HG02610 (cell line): ENCODE data around the gene PPP3CA.
"Not testable (repeated sequence)": the region's sequence is repeated elsewhere in the genome, so short reads cannot be mapped to it uniquely, and the experiment has no call there.

Source experiments
- ATAC-seq: cut with Tn5 transposase; IDR thresholded peaks from one replicate; pipeline ENCODE4 v1.9.1; 2021; ENCODE audit warnings: mild to moderate bottlenecking, moderate library complexity; ENCODE audit not compliant: unreplicated experiment

Gene PPP3CA

DNA sequence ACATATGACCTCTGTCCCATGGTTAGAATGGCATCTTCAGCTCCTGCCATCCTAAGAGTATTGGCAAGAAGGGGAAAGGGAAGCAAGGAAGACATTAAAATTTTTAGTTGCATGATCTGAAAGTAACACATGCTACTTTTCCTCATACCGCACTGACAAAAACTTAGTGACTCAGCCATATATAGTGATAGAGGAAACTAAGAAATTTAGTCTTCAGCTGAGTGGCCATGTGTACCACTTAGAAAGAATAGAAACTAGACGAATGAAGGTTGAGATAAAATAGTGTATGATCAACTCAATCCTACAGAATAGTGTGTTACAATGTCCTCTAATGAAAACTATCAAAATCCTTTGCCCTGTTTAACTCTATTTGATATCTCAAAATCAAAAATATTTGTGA lies 164.1 kb downstream of the PPP3CA start:
- peak; percentile 57 for ATAC-seq

DNA sequence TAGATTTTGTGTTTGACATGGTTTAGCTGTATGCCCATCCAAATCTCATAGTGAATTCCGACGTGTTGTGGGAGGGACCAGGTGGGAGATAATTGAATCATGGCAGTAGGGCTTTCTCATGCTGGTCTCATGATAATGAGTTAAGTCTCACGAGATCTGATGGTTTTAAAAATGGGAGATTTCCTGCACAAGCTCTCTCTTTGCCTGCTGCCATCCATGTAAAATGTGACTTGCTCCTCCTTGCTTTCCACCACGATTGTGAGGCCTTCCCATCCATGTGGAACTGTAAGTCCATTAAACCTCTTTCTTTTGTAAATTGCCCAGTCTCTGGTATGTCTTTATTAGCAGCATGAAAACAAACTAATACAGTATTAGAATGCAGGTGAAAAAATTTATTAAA lies 164.6 kb downstream of the PPP3CA start:
- ATAC-seq = not testable (repeated sequence)

DNA sequence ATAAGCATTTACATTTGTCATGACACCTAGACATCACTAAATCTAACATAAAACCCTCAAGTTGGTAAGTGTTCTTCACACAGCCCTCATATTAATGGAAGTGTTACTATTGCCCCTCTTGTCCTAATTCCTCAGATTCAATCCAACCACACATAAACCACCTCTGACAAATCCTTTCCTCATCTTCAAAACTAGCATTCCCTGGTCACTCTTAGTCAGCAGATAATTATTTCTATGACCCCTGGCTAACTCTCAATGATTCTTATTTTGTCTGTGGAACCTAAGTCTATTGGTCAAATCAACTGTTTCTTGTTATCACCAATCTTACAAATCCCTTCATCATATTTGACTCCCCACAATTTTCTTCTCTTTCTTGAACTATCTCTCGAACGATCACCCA lies 168.6 kb downstream of the PPP3CA start:
- ATAC-seq = no peak

DNA sequence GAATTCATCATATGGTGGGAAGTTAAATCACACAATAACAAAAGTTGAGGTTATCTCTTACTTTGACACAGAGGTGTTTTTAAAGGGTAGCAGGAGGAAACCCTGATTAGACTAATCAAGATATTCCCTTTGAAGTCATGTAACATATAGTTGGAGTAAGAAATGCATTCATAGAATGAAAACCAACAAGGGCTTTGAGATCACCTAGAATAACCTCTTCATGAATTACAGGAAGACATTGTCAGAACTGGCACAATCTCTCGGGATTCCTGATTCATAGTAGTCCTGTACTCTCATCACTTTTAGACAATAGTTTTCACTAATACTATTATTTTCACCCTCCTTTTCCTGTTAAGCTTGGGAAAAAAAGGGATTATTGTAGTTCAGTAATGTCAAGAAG lies 170.2 kb downstream of the PPP3CA start:
- ATAC-seq = no peak

DNA sequence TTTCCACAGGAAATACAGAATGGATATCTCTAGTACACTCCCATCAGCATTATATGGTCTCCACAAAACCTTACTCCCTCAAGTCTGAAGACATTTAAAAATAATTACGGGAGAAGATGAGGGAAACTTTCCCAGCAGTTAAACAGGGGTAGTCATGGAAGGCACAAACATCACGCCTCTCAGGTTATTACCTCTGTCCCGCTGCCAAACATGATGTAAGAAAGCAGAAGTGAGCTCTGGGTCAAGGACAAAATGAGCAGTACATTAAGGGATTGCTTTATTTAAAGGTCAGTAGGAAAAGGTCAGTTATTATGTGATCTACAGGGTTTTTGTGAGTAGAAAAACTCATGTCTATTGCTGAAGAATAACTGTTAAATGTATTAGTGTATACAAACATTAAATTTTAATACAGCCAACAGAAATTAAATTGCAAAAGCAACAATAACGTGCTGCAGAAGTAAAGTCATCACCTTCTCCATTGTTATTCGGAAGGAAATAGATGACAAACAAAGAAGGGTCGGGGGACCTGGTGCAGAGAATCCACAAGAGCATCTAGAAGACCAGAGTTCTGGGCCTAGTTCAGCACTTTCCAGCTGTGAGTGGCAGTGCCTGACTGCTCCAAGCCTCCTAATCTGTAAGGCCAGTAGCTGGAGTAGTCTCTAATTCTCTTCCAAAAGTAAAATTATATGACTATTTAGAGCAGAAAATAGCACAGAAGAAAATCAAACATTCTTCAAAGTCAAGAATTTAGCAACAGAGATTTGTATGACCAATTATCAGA lies 171.2 kb downstream of the PPP3CA start:
- no peak for ATAC-seq

DNA sequence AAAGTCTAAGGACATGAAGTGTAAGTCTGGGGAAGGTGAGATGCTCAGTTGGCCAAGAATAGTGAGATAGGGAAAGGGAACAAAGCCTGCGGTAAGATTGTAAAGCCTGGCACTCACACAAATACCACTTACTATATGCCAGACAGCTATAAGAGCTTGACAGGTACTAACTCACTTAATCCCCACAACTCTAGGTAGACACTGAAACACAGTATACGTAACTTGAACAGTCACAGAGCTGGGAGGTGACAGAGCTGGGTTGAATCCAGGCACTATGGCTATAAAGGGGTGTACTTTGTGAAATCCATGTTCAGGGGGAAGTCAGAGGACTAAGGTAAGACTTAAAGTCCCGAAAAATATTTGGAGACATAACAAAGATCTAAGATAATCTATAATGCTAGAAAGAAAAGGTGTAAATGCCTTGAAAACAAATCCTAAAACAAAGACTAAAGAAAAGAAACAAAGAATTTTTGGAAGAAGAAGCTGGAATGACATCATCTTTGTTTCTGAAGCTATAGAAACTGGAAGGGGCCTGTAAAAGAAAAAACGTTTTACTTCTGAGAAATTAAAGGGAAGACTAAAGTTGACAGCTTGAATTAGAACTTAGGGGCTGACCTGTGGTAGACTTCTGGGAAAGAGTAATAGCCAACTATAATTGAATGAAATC lies 172.5 kb downstream of the PPP3CA start:
- no peak for ATAC-seq

DNA sequence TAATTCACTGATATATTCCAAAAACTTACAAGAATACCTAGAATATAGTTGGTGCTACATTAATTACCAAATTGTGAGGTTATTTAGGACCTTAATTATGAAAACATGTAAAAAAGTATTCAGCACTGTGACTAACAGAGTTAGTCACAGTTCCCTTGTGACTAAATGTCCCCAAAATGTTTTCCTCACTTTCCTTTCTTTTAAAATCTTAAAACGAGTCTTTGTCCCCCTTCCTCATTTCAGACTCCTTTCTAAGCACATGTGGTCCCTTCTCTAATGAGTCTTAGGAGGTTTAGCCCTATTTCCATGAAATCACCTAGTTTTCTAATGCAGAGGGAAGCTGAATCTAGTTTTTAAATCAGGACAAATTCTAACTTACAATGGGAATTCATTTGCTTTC lies 175.0 kb downstream of the PPP3CA start:
- no peak for ATAC-seq

DNA sequence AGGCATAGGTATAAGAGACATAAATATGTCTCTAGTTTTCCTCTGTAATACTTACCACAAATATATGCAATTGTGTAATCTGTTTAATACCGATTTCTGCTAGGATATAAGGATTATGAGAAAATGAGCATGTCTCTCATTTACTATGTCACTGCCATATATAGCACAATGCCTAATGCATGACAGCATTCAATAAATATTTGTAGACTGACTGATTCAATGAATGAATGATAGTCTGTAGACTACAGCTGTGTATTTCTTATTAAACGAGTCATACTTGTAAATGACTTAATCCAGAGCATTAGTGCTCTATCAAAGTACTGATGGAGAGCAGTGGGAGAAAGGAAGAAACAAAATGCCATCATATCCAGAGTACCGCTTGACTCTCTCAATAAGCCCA lies 175.6 kb downstream of the PPP3CA start:
- no peak for ATAC-seq

DNA sequence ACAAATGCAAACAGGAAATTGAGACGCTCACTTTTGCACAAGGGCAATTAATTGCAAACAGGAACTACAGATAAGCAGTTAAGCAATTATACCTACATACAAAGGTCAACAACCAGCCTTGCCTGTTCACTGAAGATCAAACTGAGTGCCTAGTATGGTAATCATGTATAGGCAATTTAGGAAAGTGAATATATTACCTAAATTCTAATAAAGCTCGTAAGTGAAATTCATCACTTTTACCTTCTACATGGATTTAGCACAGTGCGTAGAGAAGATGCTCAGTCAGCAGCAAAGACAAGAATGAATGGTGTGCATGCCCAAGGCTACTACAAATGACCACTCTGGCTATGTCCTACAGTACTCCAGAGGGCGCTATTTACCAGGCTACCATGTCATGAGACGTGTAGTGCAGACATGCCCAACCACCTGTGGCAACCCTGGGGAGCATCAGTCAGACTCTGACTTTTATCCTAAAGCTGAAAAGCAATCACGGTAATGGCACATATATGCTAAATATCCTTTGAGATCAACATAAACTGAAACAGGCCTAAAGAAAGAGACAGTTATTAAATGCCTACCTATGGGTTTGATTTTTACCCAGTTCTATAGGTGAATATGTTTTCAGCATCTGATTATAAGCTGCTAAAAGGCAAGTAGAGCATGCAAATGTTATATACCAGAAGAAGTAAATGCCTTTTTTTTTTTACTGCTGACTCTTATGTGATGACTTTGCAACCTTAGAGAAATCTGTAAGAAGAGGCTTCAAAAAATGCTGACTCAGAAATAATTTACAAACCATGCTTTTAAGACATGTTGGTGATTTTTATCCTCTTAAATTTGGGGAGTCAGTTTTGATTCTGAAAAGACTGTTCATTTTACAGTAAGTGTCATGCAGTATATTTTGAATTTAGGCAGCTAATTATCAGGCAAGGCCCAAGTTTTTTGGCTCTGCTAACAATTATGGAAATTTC lies 178.0 kb downstream of the PPP3CA start:
- peak; percentile 98 for ATAC-seq

DNA sequence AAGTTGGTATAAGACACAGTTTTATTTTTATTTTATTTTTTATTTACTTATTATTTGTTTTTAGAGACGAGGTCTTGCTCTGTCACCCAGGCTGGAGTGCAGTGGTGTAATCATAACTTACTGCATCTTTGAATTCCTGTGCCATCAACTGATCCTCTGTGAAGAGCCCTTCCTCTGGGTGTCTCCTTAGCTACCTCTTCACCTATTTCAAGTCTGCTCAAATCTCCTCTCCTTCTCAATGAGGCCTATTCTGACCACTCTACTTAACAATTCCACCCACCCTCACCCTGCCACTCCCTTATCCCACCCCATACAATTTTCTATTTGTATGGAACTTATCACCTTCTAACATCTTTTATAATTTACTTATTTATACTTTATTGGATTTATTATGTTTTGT lies 183.4 kb downstream of the PPP3CA start:
- ATAC-seq = no peak

DNA sequence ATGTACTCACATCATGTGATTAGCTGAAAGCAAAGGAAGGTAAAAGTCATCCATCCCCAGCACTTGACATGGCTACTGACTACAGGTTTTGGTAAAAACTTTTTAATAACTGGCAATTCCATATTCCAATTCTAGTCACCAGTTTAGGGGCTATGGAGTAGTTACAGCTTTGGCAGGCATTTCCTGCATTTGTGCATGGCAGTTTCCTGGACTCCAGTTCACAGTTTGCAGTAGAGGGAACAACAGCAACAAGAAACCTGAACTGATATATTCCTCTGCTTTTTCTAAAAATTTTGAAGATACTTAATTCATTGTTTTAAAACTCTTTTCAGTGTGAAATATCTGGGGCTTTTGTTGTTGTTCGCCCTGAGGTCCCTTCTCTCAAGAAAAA lies 184.3 kb downstream of the PPP3CA start:
- ATAC-seq = no peak

DNA sequence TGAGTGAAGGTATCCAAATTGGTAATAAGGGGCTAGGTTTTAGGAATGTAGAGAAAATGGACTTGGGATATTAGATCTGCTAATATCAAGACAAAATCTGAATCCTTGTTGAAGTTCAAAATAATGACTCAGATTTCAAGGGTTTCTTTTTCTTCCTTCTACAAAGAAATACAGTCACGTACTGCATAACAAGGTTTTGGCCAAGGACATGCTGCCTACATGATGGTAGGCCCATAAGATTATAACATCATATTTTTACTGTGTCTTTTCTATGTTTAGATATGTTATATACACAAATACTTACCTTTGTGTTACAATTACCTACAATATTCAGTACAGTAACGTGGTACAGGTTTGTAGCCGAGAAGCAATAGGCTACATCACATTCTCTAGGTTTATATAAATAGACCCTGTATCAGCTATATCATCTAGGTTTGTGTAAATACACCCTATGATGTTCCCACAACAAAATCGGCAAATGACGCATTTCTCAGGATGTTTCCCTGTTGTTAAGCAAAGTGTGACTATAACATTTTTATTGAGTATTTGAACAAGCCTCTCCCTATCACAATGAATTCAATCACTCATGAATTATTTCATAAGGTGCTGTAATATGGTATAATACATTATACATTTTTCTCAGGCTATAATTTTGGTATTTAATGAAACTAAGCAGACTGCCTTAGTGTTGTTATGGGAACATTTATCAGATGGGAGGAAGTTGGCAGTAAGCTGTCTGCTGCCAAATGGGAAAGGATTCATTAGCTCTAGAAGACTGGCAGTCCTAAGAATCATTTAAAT lies 186.3 kb downstream of the PPP3CA start:
- ATAC-seq = no peak

DNA sequence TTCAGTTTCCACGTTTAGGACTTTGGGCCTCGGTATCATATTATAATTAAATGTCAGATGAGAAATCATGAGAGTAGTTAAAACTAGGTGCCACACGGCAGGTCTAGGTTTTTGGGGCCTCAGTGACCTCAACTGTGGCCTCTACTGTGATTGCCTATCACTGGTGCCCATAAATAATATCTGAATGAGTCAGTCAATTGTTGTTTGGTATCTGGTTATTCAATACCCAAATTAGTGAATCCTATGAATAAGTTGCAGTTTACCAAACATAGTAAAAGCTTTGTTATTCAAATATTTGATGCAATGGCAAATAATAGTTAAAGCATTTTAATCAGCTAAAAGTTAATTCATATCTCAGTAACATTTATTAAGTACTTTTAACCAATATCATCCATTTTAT lies 188.8 kb downstream of the PPP3CA start:
- no peak for ATAC-seq

DNA sequence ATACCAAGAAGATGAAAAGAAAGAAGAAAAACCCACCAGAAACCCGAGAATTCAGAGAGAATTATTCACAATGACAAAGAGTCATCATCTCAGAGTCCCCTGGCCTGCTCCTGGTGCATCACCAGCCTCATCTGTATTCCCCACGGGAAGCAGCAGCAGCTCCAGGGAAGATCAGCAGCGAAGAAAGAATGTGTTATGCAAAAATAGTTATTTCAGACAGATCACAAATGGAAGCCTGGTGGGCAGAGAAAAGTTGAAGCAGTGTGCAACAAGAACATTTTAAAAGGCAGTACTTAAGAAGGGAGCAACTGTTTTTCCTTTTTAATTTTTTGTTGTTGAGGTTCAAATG lies 189.2 kb downstream of the PPP3CA start:
- no peak for ATAC-seq

DNA sequence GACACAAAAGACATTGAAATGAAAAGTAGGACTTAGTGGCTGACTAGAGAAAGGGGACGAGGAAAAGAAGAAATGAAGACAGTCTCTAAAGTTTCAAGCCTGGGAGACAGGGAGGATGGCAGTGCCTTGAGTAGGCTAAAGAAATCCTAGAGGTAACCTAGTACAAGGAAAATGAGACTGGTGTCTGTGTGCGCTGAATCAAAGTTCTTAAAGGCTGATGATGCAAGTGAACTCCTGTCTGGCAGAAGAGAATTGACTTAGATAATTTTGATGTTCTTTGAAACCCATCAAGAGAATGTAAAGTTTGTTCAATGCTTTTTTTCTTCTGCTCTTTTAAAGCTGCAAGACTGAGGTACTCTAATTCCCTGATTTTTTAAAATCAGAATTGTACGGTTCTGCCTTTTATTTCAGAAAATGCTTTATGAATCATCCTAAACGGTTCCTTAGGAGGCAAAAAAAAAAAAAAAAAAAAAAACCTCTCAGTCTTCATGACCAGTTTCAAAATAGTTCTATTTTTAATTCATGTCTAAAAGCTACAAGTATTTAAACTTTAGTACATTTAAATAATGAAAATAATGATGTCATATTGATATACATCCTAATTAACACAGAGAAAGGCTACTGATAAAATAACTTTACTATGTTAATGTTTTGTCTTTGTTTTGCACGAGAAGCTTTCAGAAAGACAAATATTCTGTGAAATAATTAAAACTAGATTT lies 189.8 kb downstream of the PPP3CA start:
- ATAC-seq = no peak

DNA sequence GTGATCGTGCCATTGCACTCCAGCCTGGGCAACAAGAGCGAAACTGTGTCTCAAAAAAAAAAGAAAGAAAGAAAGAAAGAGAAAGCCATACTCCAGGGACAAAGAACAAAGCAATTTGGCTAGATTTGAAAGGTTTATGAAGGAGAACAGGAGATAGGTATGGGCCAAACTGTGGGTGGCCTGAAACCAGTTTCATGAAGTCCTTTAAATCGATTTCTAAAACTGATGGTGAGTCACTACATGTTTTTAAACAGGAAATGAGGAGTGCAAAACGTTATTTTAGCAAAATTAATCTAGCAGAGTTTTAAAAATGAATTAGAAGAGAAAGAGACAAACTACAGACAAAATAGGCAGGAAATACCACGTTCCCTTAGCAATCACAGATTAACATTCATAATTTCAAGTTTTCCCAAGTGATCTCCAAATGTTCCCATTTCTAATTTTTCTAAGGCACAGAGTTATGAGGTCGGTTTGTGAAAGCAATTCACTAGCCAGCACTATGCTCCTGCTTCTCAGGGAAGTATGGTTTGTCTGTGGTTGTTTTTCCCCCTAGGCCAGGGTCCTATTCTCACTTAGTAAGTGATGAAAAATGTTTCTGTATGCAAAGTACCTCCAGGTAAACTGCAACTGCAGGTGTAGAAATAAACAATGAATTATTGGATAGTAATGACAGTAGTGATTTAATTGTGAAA lies 190.6 kb downstream of the PPP3CA start:
- ATAC-seq = no peak

DNA sequence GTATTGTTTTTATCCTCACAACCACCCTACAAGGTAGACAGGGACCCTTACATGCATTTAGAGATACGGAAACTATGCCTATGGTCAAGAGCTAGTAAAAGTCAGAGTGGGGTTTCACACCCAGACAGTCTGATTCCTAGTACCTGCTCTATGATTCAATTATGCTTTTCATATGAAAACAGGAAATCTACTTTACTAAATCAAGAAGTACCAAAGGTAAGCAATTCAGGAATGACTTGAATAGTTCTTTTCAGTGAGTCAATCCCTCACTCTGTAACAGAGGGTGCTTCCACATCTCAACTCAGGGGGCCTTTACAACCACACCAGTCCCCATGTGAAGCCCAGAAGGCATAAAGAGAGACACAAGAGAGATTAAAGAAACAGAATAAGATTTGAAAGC lies 191.4 kb downstream of the PPP3CA start:
- peak; percentile 69 for ATAC-seq

DNA sequence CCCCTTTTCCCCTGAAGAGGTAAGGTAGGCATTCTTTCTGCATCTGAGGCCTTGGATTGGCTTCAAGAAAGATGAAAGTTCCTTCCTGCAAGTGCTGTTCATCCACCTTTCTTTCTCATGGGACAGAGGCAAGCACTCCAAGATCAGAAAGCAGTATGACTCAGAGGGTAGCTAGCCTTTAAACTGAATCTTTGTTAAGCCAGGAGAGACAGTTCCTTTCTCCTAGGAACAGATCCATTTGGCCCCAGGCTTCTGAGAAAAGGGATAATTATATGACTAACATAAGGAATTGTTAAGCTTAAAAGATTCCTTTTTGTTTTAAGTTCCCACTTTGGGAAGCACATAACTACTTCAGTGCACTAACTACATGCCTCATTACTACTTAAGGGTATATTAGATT lies 192.0 kb downstream of the PPP3CA start:
- ATAC-seq = no peak

DNA sequence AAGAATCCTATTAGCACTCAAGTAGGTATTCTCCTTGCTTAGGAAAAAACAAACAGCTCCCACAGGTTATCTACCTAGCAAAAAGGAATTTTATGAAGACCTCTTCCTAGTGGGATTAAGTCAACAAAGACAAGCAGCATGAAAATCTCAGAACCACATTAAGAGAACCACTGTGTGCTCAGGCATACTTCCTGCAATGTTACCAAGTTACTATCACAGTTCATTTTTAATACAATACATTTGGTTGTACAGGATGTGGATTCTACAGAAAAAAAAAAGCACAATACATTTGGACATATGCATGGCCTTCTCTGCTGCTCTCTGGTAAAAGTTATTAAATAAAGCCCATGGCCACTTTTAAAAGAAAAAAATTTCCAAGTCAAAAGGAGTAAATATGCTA lies 193.7 kb downstream of the PPP3CA start:
- no peak for ATAC-seq

DNA sequence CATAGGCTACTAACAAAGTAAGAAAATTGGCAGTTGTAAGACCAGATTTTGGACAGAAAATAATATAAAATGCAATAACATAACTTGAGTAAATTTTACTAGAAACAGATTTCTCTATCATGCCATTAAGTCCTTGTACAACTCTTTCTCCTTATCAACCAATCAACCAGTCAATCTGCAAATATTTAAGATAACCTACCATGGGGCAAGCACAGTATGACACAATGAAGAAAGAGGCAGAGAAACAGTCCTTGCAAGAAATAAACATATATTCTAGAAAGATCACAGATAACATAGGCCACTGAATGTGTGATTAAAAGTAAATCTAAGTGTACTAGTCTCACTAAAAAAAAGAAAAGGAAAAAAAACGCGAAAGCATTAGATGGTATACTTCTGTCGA lies 194.8 kb downstream of the PPP3CA start:
- no peak for ATAC-seq
